NCI-H1694 treated with DMSO at 0.1 percent for 48 hours (cell line): ENCODE measurements around the gene RHOC.

ENCODE experiments used
- DNase-seq: peaks from one replicate; lab custom pipeline; 2025; lab: John Stamatoyannopoulos, UW

The RHOC gene

DNA sequence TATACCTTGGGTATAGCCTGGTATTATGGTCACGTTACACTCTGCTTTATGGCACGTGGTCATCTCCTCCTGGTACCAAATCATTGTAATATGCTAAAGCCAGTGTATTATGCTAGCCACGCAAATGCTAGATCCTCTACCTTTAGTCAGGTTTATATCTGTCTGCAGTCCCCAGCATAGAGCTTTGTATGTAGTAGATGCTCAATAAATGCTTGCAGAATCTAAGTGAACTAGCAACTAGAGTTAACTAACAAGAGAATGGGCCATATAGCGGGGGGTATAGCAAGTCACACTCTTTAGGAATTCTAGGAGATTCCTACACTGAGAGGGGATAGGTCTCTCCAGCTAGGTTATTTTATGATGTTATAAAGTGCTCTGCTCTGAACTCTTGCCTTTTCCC is 29.4 kb downstream of the RHOC start:
- DNase-seq: no peak

DNA sequence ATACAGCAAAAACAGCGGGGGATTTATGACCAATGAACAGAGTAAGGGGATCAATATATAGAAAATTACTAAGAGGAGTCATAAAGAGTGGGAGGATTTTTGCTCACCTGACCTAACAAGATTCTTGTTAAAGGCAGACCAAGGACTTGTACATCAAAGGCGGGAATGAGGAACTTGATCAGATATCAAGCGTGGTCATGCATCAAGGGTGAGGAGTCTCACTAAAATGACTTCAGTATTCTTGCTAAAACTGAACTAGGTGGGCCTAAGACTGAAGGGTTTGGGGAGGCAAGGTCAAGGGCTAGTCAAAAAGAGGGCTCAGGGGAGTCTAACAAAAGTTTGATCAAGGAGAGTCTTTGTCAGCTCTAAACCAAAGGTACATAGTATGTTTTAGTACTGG is 30.4 kb downstream of the RHOC start:
- DNase-seq: no peak

- DNase-seq: no peak
Measured at GRCh38 chr1:112675728-112676381, 31.1 kb downstream of the RHOC start.

- peak; percentile 6 for DNase-seq
Measured at GRCh38 chr1:112674986-112675727, 31.8 kb downstream of the RHOC start.

DNA sequence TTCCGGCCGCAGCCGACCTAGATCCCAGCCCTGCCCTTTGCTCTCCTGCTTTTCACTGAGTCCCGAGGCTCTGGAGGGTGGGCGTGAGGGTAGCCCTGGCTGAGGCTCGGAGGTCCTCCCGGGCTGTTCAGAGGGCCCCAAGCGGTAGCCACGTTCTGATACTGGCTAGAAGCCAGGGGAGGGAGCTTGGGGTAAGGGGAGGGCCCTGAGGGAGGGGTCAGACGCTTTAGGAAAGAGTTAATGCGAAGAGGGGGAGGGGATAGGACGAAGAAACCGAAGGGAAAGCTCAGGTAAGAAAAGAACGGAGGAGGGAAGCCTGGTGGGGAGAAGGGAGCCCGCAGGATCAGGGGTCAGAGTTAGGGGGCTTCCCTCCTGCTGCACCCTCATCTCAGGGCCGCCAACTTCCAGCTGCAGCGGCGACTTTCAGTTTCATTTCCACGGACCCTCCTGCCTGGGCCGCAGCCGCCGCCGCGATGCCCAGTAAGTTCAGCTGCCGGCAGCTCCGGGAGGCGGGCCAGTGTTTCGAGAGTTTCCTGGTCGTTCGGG is 32.4 kb downstream of the RHOC start, which contains the start of gene MOV10:
TSS of gene MOV10 (plus strand) at position 220 of the 546 bp plus-strand sequence. CDS start at position 474, 254 bp downstream.
- peak; percentile 25 for DNase-seq

GRCh38 chr1:112673592-112674439 is 33.1 kb downstream of the RHOC start:
- peak; percentile 7 for DNase-seq

- no peak for DNase-seq
Measured at GRCh38 chr1:112672842-112673241, 34.1 kb downstream of the RHOC start.

DNA sequence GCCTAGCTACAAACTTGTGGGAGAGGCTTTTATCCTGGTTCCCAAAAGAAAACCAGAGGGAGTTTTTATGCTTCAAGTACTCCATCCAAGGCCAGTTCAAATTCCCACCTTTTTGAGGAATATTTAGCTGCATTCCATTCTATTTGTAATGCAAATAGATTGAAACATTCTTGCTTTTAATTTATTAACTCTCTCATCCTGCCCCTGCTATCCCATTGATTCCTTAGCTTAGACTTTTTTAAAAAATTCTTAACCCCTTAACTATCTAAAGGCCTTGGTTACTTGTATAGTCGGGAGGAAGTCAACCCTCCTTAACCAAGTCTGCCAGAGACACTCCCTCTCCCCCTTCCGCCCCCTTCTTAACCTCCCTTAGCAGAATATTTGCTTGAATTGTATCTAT is 34.9 kb downstream of the RHOC start:
- DNase-seq: no peak

- no peak for DNase-seq
Measured at GRCh38 chr1:112666946-112667345, 40.0 kb downstream of the RHOC start.

DNA sequence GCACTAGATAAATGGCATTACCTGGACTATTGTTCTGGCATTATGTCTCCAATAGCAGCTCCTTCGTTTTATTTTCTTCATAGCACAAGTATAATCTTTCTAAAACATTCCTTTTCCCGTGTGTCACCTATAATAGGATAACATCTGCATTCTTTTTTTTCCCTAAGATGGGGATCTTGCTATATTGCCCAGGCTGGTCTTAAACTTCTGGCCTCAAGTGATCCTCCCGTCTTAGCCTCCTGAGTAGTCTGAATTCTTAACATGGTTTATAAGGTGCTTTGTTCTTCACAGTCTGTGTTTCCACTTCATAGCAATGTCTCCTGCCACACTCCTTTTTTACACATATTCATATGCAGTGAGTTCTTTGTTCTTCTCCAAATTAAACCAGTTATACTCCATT is 41.1 kb downstream of the RHOC start:
- no peak for DNase-seq

DNA sequence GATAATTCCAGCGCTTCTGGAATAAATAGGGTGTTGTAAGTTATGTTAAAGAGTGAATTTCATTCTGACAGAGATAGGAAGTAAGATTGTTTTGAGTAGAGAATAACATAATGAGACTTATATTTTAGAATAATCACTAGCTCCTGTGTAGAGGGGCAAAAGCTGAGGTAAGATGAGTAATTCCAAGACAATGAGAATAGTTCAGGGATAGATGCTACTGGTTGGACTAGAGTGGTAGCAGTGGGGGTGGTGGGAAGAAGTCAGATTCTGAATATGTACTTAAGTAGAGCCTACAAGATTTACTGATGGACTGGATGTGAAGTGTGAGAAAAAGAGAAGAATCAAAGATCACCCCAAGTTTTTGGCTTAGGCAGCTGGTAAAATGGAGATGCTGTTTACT is 55.7 kb downstream of the RHOC start:
- DNase-seq: no peak
